Suppressor macrophage (primary cell): ENCODE data around the gene HDDC3.
A peak's percentile ranks its signal among the peaks of the same experiment; 100 is the strongest.

Experiments used
- DNase-seq, 4 experiments: peaks; one replicate each; pipeline ENCODE4 v3.0.0-alpha.2; 2020 to 2022

Gene HDDC3

GRCh38 chr15:90953947-90954711 is 21.8 kb upstream of the HDDC3 start:
- DNase-seq, result no peak

- DNase-seq, result no peak
Observed at GRCh38 chr15:90952901-90953677, 20.7 kb upstream of the HDDC3 start.

- DNase-seq, result no peak
Observed at GRCh38 chr15:90950676-90951075, 18.3 kb upstream of the HDDC3 start.

GRCh38 chr15:90949979-90950675 is 17.8 kb upstream of the HDDC3 start:
- DNase-seq, result no peak

- DNase-seq, result no peak
Observed at GRCh38 chr15:90948506-90948905, 16.2 kb upstream of the HDDC3 start.

GRCh38 chr15:90947577-90948357 is 15.4 kb upstream of the HDDC3 start:
- DNase-seq, result no peak

- no peak for DNase-seq
Observed at GRCh38 chr15:90946941-90947576, 14.7 kb upstream of the HDDC3 start.

GRCh38 chr15:90946538-90946937 is 14.2 kb upstream of the HDDC3 start:
- DNase-seq, result no peak

- peak; percentile 19 to 61 (median 44) for DNase-seq
Observed at GRCh38 chr15:90945091-90945490, 12.7 kb upstream of the HDDC3 start.

GRCh38 chr15:90942354-90943120 is 10.2 kb upstream of the HDDC3 start:
- no peak for DNase-seq

GRCh38 chr15:90941038-90941437 is 8.7 kb upstream of the HDDC3 start:
- DNase-seq, result no peak

- DNase-seq, result no peak
Observed at GRCh38 chr15:90939756-90940155, 7.4 kb upstream of the HDDC3 start.

GRCh38 chr15:90938261-90938660 is 5.9 kb upstream of the HDDC3 start:
- DNase-seq, result no peak

- DNase-seq, result no peak
Observed at GRCh38 chr15:90936823-90937222, 4.5 kb upstream of the HDDC3 start.

GRCh38 chr15:90934949-90935751 is 2.8 kb upstream of the HDDC3 start, which contains the start of gene UNC45A:
Gene UNC45A (plus strand): TSS chr15:90935285. CDS start chr15:90935325, 40 bp downstream.
- DNase-seq, result peak; percentile 89 to 96 (median 92)

GRCh38 chr15:90934256-90934948 is 2.1 kb upstream of the HDDC3 start:
- DNase-seq, result peak; percentile 84 to 92 (median 89)

- DNase-seq, result no peak
Observed at GRCh38 chr15:90933301-90933700, 952 bp upstream of the HDDC3 start.

GRCh38 chr15:90932660-90932991 is 277 bp upstream of the HDDC3 start:
- no peak for DNase-seq

GRCh38 chr15:90931575-90931827 is 848 bp downstream of the HDDC3 start:
- no peak for DNase-seq
